GM23338 (cell line): ENCODE measurements around the gene DAB1. TPM values are rescaled to one million over a fixed set of nuclear protein-coding genes. Genes with fewer than 3 reads are reported as not detected.

ENCODE experiments used
- ATAC-seq: fragments of 200-7000 bp; cut with Tn5 transposase; 3 replicates; pipeline ENCODE4 v1.9.1; 2020
- DNase-seq: peaks from one replicate; pipeline ENCODE4 v3.0.0-alpha.2; 2015; ENCODE audit warnings: low spot score
- H2AFZ ChIP-seq: fragments of 200-600 bp; sonication (generic); 2 replicates; pipeline ENCODE4 v1.8.0; 2016; ENCODE audit warnings: antibody characterized with exemption, mild to moderate bottlenecking, moderate library complexity
- H3F3A ChIP-seq: fragments of 200-600 bp; sonication (generic); replicated peaks from 2 replicates; pipeline ENCODE4 v1.8.0; 2017; ENCODE audit warnings: antibody characterized with exemption, mixed run types, low read depth
- H3K27ac ChIP-seq: fragments of 200-600 bp; sonication (generic); 2 replicates; pipeline ENCODE4 v1.6.1; 2016; ENCODE audit warnings: low read depth
- H3K27me3 ChIP-seq: fragments of 200-600 bp; sonication (generic); 2 replicates; pipeline ENCODE4 v1.8.0; 2016; ENCODE audit warnings: mild to moderate bottlenecking, mixed run types, moderate library complexity; ENCODE audit not compliant: insufficient read depth
- H3K36me3 ChIP-seq: fragments of 200-600 bp; sonication (generic); 2 replicates; pipeline ENCODE4 v1.8.0; 2016; ENCODE audit warnings: mild to moderate bottlenecking; ENCODE audit not compliant: insufficient read depth
- H3K4me1 ChIP-seq: fragments of 200-600 bp; sonication (generic); 2 replicates; pipeline ENCODE4 v1.8.0; 2016; ENCODE audit warnings: mild to moderate bottlenecking, moderate library complexity; ENCODE audit not compliant: insufficient read depth
- H3K4me2 ChIP-seq: fragments of 200-600 bp; sonication (generic); 2 replicates; pipeline ENCODE4 v1.7.1; 2017; ENCODE audit warnings: mixed run types
- H3K4me3 ChIP-seq: fragments of 200-600 bp; sonication (generic); 2 replicates; pipeline ENCODE4 v1.6.1; 2016; ENCODE audit warnings: mixed run types
- H3K79me2 ChIP-seq: fragments of 200-600 bp; sonication (generic); replicated peaks from 2 replicates; pipeline ENCODE4 v1.8.0; 2017; ENCODE audit warnings: mild to moderate bottlenecking; ENCODE audit not compliant: insufficient read depth
- H3K9me2 ChIP-seq: fragments of 200-600 bp; sonication (generic); 2 replicates; pipeline ENCODE4 v1.8.0; 2017; ENCODE audit not compliant: insufficient read depth
- H4K20me1 ChIP-seq: fragments of 200-600 bp; sonication (generic); replicated peaks from 2 replicates; pipeline ENCODE4 v1.8.0; 2017; ENCODE audit warnings: mild to moderate bottlenecking; ENCODE audit not compliant: insufficient read depth
- H3K27ac Mint-ChIP-seq: 2 replicates; pipeline ENCODE4 v1.8.0; 2020; ENCODE audit warnings: inconsistent platforms, mild to moderate bottlenecking, moderate library complexity, mixed read lengths
- H3K27me3 Mint-ChIP-seq: 3 replicates; pipeline ENCODE4 v1.8.0; 2022; ENCODE audit warnings: low read depth, mild to moderate bottlenecking, moderate library complexity, mixed read lengths, inconsistent platforms; ENCODE audit not compliant: insufficient read depth, poor library complexity
- H3K36me3 Mint-ChIP-seq: 3 replicates; pipeline ENCODE4 v1.8.0; 2021; ENCODE audit warnings: low read depth, mild to moderate bottlenecking, inconsistent platforms, moderate library complexity, mixed read lengths
- H3K4me1 Mint-ChIP-seq: 3 replicates; pipeline ENCODE4 v1.8.0; 2020; ENCODE audit warnings: mild to moderate bottlenecking, inconsistent platforms, mixed read lengths
- H3K4me3 Mint-ChIP-seq: 3 replicates; pipeline ENCODE4 v1.8.0; 2021; ENCODE audit warnings: moderate library complexity, mild to moderate bottlenecking, inconsistent platforms, mixed read lengths
- H3K9me3 Mint-ChIP-seq: 3 replicates; pipeline ENCODE4 v1.8.0; 2020; ENCODE audit warnings: moderate library complexity, mild to moderate bottlenecking, inconsistent platforms, mixed read lengths
- CREB1 ChIP-seq: fragments of 250-450 bp; sonication (Bioruptor Pico); IDR thresholded peaks from 2 replicates; pipeline ENCODE4 v1.5.0; 2020; ENCODE audit warnings: low read depth, mild to moderate bottlenecking, moderate library complexity
- CTCF ChIP-seq, 2 experiments: fragments of 200-600 bp in 1 of 2; sonication (generic) in 1 of 2; conservative IDR thresholded peaks; 2 replicates each; pipeline versions ENCODE4 v1.5.1 to v1.6.1; 2016 to 2017; ENCODE audit warnings: antibody characterized with exemption in 2 of 2, low read depth in 2 of 2, mild to moderate bottlenecking in 2 of 2, moderate library complexity in 1 of 2
- ETS1 ChIP-seq: IDR thresholded peaks from 2 replicates; pipeline ENCODE4 v1.6.1; 2016; ENCODE audit warnings: antibody characterized with exemption
- EZH2 ChIP-seq: fragments of 200-600 bp; sonication (generic); IDR thresholded peaks from one replicate; pipeline ENCODE4 v1.8.0; 2017; ENCODE audit warnings: antibody characterized with exemption, mild to moderate bottlenecking, low read depth; ENCODE audit not compliant: unreplicated experiment
- EZH2phosphoT487 ChIP-seq: fragments of 200-600 bp; sonication (generic); IDR thresholded peaks from one replicate; pipeline ENCODE4 v1.8.1; 2018; ENCODE audit warnings: antibody characterized with exemption; ENCODE audit not compliant: unreplicated experiment
- JUNB ChIP-seq: IDR thresholded peaks from one replicate; pipeline ENCODE4 v1.6.1; 2016; ENCODE audit warnings: antibody characterized with exemption; ENCODE audit not compliant: unreplicated experiment
- NANOG ChIP-seq: IDR thresholded peaks from 2 replicates; pipeline ENCODE4 v1.6.1; 2016; ENCODE audit warnings: antibody characterized with exemption, borderline replicate concordance
- POLR2AphosphoS5 ChIP-seq: IDR thresholded peaks from 2 replicates; pipeline ENCODE4 v1.6.1; 2016; ENCODE audit warnings: antibody characterized with exemption, low read depth
- REST ChIP-seq: IDR thresholded peaks from one replicate; pipeline ENCODE4 v1.6.1; 2018; ENCODE audit warnings: antibody characterized with exemption; ENCODE audit not compliant: unreplicated experiment
- STAT1 ChIP-seq: IDR thresholded peaks from one replicate; pipeline ENCODE4 v1.6.1; 2016; ENCODE audit warnings: antibody characterized with exemption; ENCODE audit not compliant: unreplicated experiment
- ZNF114 ChIP-seq: fragments of 250-450 bp; sonication (Bioruptor Pico); IDR thresholded peaks from 2 replicates; pipeline ENCODE4 v1.5.0; 2020; ENCODE audit warnings: mild to moderate bottlenecking, moderate library complexity
- ZNF331 ChIP-seq: fragments of 250-450 bp; sonication (Bioruptor Pico); IDR thresholded peaks from 2 replicates; pipeline ENCODE4 v1.5.0; 2020; ENCODE audit warnings: low read depth, mild to moderate bottlenecking, moderate library complexity
- ZNF462 ChIP-seq: fragments of 250-450 bp; sonication (Bioruptor Pico); IDR thresholded peaks from 2 replicates; pipeline ENCODE4 v1.5.0; 2020; ENCODE audit warnings: mild to moderate bottlenecking, moderate library complexity
- polyA plus RNA-seq: library from polyadenylated mRNA; unstranded; fragments of >200 nt; fragmentation: Nextera tagmentation; extraction: Ambion mirVana; gene quantifications from 2 replicates; pipeline ENCODE4 v1.2.1, GENCODE V29; 2016
- total RNA-seq: library from RNA; depleted of rRNA; stranded (reverse); fragments of >200 nt; shearing (Covaris generic); gene quantifications from 2 replicates; pipeline ENCODE4 v1.2.3, GENCODE V29; 2014

DAB1 gene
- total and polyA plus RNA-seq, 2 experiments from 2014 or later = 12.8 to 14.5 TPM

- H3K4me3 ChIP-seq = no peak overlapping the region
- no peak for ATAC-seq
- H3K4me2 ChIP-seq = no peak overlapping the region
Measured at GRCh38 chr1:57188168-57188567, 235.7 kb downstream of the DAB1 start.

More at GRCh38 chr1:57188168-57188567, 235.7 kb downstream of the DAB1 start:
- Histone ChIP-seq H3K79me2 (no peaks in the 10 kb centered on the region), H3K4me1 (no peaks in the 10 kb centered on the region), H3K27ac (no peak overlapping the region), H3F3A (no peaks in the 10 kb centered on the region), H3K36me3 (no peaks in the 10 kb centered on the region), H2AFZ (no peak overlapping the region), H4K20me1 (no peaks in the 10 kb centered on the region), H3K27me3 (no peaks in the 10 kb centered on the region), H3K9me2 (peaks cover 10% of the 10 kb centered on the region; the same call in 1 of the 2 replicates)
- peaks cover 3% of the 10 kb centered on the region; the same call in 1 of the 3 replicates for H3K4me1 Mint-ChIP-seq
- H3K9me3 Mint-ChIP-seq = no peaks in the 10 kb centered on the region
- H3K27me3 Mint-ChIP-seq = no peaks in the 10 kb centered on the region
- TF ChIP-seq CTCF (conservative IDR thresholded peaks at IDR 0.05; ENCODE audit: low read depth in 2 of 2) = no peak
- TF ChIP-seq ZNF331 = no peak
- no peak for TF ChIP-seq CREB1 (CRISPR knock-in tag)
- TF ChIP-seq EZH2 = no peak
- TF ChIP-seq NANOG = no peak
- TF ChIP-seq STAT1 = no peak
- TF ChIP-seq REST = no peak
- no peak for TF ChIP-seq JUNB
- no peak for TF ChIP-seq ZNF462 (CRISPR knock-in tag)
- no peak for TF ChIP-seq POLR2AphosphoS5
- no peak for TF ChIP-seq ETS1
- no peak for TF ChIP-seq ZNF114 (CRISPR knock-in tag)
- no peak for TF ChIP-seq EZH2phosphoT487
- no peaks in the 10 kb centered on the region for H3K36me3 Mint-ChIP-seq
- no peak overlapping the region for H3K4me3 Mint-ChIP-seq
- H3K27ac Mint-ChIP-seq = no peak overlapping the region
- no peak for DNase-seq
